HG03095 (cell line): ENCODE data around the gene SKA2.
A peak's percentile ranks its signal among the peaks of the same experiment; 100 is the strongest.
"Not testable (repeated sequence)": the region's sequence is repeated elsewhere in the genome, so short reads cannot be mapped to it uniquely, and the experiment has no call there.

Experiments
- ATAC-seq: cut with Tn5 transposase; IDR thresholded peaks from one replicate; pipeline ENCODE4 v1.9.1; 2021; ENCODE audit warnings: moderate library complexity; ENCODE audit not compliant: unreplicated experiment

Gene SKA2

DNA sequence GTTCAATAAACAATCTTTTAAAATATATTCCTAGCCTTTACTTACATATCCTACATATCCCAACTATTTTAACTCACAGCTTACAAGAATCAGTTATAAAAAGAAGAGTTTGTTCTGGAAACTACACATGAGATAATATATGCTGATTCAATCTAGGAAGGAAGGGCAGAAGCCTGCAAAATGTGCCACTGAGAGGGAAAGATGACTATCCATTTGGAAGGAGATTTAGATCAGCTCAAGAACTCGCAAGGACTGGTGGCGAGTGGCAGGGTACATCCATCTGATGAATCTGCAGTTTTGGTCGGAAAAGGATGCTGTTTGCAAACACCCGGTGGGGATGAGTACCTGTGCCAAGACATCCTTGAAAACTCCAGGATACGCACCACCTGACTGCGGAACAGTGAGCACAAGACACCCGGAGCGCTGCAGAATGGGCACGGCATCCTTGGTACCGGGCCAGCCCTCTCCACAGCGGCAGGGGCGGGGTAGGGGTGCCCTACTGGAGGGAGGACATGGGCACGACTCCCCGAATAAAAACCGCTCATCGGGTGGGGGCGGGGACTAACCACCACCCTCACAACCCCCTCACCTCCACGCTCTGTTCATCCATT, 49.0 kb downstream of the SKA2 start:
- peak; percentile 6 for ATAC-seq

DNA sequence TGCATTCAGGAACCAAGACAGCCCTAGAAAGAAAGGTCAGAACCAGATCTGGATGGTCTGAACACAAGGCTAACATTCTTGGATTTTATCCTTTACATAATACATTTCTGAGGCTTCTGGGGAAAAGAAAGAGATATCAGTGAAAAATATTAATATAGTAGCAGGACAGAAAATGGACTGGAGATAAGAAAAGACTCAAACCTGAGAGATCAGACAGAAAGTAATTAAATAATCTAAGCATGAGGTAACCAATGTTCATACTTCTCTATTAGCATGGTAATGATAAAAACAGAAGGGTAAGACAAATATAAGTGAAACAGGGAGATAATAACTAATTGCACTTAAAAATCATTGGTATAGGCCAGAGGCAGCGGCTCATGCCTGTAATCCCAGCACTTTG, 53.8 kb downstream of the SKA2 start:
- ATAC-seq = no peak

GRCh38 chr17:59097876-59098275, 57.1 kb downstream of the SKA2 start:
- no peak for ATAC-seq

DNA sequence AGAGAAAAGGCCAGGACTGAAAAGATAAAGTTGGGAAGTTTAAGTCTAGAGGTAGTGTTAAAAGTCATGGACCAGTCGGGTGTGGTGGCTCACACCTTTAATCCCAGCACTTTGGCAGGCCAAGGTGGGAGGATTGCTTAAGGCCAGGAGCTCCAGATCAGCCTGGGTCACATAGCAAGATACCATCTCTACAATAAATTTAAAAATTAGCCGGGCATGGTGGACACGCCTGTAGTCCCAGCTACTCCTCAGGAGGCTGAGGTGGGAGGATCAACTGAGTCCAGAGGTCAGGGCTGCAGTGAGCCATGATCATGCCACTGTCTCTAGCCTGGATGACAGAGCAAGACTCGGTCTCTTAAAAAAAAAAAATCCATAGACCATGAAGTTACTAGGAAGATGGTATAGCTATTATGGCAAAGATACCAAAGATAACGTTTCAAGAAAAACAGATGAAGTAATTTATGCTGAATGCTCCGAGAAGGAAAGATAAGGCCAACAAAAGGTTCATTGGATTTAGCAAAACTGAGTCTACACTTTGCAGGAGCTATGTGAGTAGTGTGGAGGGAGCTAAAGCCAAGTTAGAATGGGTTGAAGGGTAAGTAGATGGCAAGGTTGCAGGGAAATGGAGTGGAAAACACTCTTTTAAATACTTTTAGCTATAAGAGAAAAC, 60.0 kb downstream of the SKA2 start:
- no peak for ATAC-seq

GRCh38 chr17:59093702-59094231, 61.2 kb downstream of the SKA2 start:
- ATAC-seq = no peak

GRCh38 chr17:59093145-59093701, 61.8 kb downstream of the SKA2 start:
- no peak for ATAC-seq

- ATAC-seq = not testable (repeated sequence)
Observed at GRCh38 chr17:59090593-59090992, 64.4 kb downstream of the SKA2 start.

GRCh38 chr17:59084154-59084553, 70.8 kb downstream of the SKA2 start:
- ATAC-seq = no peak

DNA sequence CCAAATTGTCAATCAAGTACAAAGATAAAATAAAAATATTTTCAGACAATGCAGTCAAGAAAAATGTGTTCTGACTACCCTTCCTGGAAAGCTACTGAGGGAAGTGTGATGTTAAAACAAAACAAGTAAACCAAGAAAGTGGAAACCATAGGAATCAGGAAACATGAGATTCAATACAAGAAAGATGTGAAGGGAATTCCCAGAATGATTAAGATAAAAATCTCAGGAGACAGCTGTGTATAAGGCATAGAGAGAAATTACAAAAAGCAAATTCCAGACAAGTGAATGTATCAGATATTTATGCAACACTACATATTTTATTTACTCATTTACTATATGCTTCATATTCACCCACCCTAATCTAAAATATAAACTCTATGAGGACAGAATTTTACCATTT, 80.5 kb downstream of the SKA2 start:
- no peak for ATAC-seq

DNA sequence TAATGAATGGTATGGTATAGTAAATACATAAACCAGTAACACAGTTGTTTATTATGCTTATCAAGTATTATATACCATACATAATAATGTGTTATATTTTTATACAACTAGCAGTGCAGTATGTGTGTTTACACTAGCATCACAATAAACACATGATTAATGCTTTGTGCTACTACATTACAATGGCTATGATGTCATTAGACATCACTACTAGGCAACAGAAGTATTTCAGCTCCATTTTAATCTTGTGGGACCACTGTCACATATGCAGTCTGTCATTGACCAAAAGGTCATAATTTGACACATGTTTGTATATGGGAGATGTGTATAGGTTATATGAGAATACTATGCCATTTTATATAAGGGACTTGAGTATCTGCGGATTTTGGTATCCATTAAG, 81.0 kb downstream of the SKA2 start:
- ATAC-seq = no peak

DNA sequence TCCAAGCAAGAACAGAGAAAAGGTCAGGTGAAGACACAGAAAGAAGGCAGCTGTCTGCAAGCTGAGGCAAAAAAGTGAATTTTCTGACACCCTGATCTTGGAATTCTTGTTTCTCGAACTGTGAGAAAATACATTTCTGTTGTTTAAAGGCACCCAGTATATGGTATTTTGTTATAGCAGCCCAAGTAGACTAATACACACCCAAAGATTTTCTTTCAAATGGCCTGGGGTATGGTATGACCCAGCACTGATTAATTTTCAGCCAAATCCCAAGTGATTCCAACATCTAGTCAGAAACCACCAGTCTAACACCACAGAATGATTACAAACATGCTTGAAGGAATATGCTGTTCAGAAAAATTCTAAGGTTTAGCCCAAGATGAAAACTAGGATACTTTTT, 85.1 kb downstream of the SKA2 start:
- no peak for ATAC-seq

- ATAC-seq = no peak
Observed at GRCh38 chr17:59067756-59068155, 87.2 kb downstream of the SKA2 start.

GRCh38 chr17:59067340-59067739, 87.6 kb downstream of the SKA2 start:
- ATAC-seq = no peak

GRCh38 chr17:59062509-59062908, 92.5 kb downstream of the SKA2 start:
- ATAC-seq = no peak
